ENCODE measurements around the gene OLR1.
"Not testable (repeated sequence)": the region's sequence is repeated elsewhere in the genome, so short reads cannot be mapped to it uniquely, and the experiment has no call there.

OLR1 gene

GRCh38 chr12:10190558-10191388, 18.8 kb upstream of the OLR1 start:
- DNase-seq = peak; percentile 10

DNA sequence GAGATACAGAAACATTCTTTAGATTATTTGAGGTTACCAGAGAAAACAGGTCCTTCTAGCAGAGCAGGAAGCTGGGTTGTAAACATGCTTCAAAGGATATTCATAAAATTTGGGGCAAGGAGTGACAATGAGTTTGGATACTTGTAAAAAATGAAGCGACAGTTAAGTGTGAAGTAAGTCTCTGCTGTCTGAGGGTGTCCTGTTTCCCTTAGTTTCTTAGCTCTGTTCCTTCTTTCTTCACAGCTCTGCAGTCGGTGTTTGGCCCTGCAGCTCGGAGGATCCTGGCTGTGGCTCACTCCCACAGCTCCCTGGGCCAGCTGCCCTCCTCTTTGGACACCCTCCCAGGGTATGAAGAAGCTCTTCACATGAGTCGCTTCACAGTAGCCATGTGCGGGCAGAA, 17.7 kb upstream of the OLR1 start:
- no peak for DNase-seq

DNA sequence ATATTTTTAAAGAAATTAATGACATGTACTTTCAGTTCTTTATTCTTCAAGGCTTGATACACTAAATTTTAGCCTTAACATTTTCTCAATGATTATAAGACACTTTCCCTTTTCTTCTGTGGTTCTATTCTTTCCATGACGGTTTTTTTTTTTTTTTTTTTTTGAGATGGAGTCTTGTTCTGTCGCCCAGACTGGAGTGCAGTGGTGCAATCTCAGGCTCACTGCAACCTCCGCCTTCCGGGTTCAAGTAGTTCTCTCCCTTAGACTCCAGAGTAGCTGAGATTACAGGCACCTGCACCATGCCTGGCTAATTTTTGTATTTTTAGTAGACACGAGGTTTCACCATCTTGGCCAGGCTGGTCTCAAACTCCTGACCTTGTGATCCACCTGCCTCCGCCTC, 15.0 kb upstream of the OLR1 start:
- not testable (repeated sequence) for DNase-seq

DNA sequence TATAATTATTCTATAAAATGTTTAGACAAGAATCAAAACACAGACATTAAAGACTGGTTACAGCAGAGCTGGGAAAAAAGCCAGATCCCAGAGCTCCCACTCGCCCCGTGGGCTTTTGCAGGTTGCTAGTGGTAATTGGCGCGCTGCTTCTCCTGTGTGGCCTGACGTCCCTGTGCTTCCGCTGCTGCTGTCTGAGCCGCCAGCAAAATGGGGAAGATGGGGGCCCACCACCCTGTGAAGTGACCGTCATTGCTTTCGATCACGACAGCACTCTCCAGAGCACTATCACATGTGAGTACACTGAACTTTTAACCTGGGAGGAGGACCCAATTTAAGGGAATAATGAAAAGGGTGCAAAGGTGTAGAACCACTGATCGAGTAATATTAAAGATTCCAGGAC, 14.4 kb upstream of the OLR1 start:
- DNase-seq = no peak

DNA sequence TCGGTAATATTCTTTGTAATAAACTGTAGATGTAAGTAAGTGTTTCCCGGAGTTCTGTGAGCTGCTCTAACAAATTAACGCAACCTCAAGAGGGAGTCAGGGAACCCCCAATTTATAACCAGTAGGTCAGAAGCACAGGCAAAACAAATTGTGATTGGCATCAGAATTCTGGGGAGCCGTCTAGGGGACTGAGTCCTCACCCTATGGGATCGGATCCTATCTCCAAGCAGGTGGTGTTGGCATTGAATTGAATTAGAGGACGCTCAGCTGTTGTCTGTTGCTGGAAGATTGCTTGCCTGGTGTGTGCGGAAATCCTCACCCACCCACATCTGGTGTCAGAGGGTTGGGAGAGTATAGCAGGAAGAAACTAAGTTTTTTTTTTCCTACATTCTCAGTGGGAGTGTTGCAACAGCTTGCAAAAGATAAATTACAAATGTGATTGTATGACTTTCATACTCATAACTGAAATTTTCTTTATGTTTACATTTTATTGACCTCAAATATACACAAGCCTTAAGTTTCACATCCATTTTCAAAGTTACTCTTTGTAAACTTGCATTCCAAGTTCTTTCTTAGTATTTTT, 12.4 kb upstream of the OLR1 start:
- DNase-seq = no peak

- DNase-seq = no peak
Measured at GRCh38 chr12:10182354-10183049, 10.6 kb upstream of the OLR1 start.

GRCh38 chr12:10179776-10180181, 7.8 kb upstream of the OLR1 start:
- DNase-seq = no peak

GRCh38 chr12:10178821-10179220, 6.9 kb upstream of the OLR1 start, which contains the start of gene TMEM52B:
TSS of gene TMEM52B (plus strand) at chr12:10179032. CDS start at chr12:10179575, 543 bp downstream.
- DNase-seq = no peak

DNA sequence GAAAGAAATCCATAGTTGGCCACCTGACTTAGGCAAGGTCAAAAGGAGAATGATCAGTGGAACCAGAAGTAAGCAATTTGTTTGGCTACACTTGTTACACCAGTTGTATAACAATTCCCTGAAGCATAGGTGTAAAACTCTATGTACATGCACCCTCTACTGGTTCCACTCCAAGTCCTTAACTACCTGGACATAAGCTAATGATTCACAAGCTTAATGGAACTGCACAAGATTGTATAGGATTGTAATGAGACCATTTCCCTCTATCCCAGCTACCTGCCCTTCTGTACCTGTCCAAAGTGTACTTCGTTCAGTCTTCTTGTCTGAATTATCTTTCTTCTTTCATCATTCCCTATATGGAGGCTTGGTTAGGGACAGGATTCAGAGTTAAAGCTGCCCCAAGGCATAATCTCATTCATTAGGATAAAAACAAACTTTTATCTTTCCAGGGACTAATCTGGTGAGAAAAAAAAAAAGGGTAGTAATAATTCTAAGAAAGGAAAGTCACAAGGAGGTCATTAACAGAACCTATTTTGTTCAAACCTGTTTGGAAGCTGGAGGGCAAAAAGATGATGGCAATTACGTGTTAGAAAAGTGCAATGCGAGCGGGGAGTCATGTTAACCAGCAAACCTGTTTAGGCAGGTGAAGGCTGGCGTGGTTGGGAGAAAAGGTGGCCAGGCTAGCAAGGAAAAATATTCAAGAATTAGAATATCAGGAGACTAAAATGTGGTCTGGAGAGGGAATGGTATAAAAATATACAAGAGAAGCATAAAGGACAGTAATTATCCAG, 4.1 kb upstream of the OLR1 start:
- no peak for DNase-seq

DNA sequence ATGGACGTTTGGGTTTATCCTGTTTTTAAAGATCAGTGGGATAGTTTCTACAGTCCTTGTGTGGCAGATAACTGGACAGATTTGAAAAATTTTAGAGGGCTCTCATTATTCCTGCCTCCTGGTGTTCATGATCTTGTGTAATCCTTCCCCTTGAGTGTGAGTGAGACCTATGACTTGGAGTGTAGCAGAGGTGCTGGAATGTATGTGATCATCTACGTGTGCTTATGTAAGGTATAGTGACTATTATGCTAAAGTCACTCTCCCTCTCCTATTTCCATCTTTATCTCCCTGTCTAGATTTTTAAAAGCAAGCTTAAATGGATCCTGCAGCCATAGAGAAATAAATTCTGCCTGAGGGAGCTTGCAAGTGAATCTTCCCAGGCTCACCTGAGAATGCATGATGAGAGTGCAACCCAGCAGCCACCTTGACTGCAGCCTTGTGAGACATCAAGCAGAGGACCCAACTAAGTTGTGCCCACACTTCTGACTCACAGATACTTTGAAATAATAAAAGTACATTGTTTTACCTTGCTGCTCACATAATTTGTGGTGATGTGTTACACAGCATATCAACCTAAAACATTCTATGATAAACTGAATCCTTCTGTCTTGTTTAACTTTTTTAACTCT, 3.2 kb upstream of the OLR1 start:
- DNase-seq = no peak

- no peak for DNase-seq
Measured at GRCh38 chr12:10170216-10170615, 1.7 kb downstream of the OLR1 start.

GRCh38 chr12:10169104-10169503, 2.8 kb downstream of the OLR1 start:
- no peak for DNase-seq

DNA sequence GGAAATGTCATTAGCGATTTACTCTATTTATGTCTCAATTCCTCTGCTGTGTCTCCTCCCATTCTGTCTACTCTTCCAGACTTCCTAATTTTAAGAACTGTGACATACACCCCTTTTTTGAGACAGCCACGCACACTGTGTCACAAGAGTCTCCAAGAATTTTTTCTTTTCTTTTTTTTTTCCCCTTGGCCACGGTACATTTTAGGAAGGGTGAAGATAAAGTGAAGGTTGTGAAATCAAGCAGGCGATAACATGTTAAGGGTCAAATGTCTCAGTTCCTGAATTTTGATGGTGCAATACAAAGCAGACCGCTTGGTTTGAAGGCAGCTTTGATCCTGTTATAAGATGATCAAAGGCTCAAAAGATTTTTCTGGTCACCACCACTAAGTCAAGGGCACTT, 4.3 kb downstream of the OLR1 start:
- no peak for DNase-seq

- no peak for DNase-seq
Measured at GRCh38 chr12:10165421-10165820, 6.5 kb downstream of the OLR1 start.

DNA sequence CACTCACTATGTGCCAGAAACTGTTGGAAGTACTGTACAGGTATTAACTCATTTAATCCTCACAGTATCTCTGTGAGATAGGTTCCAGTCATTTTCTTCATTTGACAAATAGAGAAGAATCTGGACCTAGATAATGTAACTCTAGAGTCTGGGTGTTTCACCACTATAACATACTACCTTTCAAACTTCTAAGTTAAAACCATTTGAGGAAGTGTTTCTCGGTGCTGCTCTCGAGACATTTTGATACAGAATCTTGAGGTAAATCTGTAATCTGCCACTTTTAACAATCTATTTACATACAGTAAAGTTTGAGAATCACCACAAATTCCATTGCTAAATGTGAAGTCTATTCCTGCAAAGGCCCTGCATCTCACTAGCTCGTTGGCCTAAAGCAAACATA, 8.8 kb downstream of the OLR1 start:
- DNase-seq = no peak

GRCh38 chr12:10160617-10161385, 11.1 kb downstream of the OLR1 start:
- DNase-seq = no peak

- DNase-seq = no peak
Measured at GRCh38 chr12:10159280-10159679, 12.7 kb downstream of the OLR1 start.

DNA sequence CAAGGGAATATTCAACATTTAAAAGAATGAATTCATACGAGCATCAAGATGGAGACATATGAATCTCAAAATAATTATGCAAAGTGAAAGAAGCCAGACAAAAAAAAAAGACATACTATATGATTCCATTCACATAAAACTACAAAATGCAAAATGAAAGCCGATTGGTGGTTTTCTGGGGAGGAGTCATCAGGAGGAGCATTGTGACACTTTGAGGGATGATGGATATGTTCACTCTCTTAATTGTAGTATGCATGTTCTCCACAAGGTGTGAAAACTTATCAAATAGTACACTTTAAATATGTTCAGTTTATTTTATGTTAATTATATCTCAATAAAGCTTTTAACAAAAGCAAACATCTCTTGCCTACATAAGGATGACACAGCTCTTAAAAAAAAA, 13.5 kb downstream of the OLR1 start:
- no peak for DNase-seq

DNA sequence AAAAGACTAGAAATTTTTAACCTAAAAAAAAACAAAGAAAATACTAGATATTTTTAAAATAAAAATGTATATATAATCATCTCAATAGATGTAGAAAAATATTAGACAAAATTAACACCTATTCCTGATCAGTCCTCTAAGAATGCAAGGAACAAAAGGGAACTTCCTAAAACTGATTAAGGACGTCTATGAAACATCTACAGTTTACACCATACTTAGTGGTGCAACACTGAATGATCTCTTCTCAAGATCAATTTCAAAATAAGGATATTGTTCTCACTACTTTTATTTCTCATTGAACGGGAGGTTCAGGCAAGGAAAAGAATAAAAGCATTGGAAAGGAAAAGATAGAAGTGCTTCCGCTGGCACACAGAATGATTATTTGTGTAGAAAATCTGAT, 16.0 kb downstream of the OLR1 start:
- no peak for DNase-seq

DNA sequence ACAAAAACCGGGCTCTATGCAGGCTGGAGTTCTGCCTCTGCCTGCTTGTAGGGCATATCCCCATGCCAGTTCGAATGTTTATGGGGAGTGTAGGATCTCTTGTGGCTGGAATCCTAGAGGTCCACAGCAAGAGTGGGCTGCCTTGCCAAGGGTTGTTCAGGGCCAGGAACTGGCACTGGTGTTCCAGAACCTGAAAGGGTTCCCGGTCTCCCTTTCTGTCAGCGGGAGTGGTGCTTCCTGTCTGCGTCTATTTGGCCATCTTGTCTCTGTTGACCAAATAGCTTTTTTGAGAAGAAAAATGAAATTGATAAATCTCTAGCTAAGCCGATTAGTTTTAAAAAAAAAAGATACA, 17.8 kb downstream of the OLR1 start:
- no peak for DNase-seq

DNA sequence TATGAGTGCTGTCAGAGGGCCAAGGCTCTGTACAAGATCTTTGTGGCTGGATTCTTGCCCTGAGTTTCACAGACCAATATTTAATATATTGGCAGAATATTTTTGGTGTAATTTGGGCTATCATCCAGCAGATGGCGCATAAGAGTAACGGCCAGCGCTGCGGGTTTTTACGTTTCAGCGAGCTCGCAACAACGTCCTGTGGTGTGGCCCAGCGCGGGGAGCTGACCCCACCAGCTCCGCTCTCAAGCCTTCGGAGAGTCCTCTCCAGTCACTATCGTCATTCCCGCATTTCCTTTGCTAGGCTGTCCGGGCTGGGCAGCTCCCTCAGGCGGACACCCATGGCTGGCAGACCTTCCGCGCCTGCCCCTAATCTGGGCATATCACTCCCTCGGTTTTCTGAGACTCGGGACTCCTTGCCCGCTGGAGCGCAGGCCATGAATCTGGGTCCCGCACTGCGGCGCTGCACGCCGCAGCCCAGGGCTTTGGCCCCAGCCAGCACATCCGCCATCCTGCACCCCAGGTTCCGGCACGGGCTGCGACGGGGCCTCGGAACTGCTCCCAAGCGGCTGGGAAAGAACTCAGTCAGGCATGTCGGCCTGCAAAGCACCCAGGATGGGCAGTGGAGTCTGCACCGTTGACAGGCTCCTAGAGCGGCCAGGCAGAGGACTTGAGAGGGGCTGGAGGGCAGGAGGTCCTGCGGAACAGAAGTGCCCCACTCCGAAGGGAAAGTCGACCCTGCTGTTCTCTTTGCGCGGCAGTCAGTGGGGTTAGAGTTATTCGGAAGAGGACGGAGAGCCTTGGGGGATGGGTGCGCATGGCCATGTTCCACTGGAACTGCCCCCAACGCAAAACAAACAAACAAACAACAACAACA, 18.4 kb downstream of the OLR1 start:
- DNase-seq = peak; percentile 44

All from DMS79 treated with DMSO at 0.1 percent for 48 hours (cell line).